GM19397 (cell line): Measurements from ENCODE around the gene CCR7.
"Not testable (repeated sequence)": the region's sequence is repeated elsewhere in the genome, so short reads cannot be mapped to it uniquely, and the experiment has no call there.

ENCODE experiments used
- ATAC-seq: cut with Tn5 transposase; IDR thresholded peaks from one replicate; pipeline ENCODE4 v1.9.1; 2021; ENCODE audit warnings: mild to moderate bottlenecking, moderate library complexity; ENCODE audit not compliant: unreplicated experiment

CCR7 gene

DNA sequence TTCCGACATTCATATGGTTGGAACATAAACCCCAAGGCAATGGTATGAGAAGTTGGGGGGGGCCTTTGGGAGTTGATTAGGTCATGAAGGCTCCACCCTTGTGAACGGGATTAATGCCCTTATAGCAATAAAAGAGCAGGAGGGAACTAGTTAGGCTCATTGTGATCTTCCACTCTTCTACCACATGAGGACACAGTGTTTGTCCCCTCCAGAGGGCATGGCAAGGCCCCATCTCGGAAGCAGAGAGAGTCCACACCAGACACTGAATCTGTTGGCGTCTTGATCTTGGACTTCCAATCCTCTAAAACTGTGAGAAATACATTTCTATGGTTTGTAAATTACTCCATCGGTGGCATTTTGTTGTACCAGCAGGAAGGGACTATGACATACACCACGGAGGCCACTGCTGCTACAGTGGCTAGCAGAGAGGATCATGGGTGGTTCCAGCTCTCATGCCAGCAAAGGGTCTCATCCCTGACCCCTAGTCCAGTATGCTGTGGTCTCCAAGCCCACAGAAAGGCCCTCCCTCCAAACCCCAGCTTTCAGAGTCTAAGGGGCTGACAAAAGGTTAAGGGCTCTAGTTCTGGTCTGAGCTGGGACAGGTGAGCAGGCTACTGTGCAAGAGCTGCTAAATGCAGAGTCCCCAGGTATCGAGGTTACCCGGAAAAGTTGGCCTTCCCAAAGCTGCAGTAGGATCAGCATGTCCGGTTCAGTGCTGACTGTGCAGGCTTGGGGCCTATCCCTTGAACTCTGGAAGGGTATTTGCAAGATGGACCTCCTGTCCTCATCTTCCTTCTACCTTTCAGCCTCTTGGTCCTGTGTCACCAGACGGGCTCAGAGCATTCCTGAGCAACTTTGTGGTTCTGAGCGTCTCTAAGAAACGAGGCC, 12.2 kb downstream of the CCR7 start:
- no peak for ATAC-seq

DNA sequence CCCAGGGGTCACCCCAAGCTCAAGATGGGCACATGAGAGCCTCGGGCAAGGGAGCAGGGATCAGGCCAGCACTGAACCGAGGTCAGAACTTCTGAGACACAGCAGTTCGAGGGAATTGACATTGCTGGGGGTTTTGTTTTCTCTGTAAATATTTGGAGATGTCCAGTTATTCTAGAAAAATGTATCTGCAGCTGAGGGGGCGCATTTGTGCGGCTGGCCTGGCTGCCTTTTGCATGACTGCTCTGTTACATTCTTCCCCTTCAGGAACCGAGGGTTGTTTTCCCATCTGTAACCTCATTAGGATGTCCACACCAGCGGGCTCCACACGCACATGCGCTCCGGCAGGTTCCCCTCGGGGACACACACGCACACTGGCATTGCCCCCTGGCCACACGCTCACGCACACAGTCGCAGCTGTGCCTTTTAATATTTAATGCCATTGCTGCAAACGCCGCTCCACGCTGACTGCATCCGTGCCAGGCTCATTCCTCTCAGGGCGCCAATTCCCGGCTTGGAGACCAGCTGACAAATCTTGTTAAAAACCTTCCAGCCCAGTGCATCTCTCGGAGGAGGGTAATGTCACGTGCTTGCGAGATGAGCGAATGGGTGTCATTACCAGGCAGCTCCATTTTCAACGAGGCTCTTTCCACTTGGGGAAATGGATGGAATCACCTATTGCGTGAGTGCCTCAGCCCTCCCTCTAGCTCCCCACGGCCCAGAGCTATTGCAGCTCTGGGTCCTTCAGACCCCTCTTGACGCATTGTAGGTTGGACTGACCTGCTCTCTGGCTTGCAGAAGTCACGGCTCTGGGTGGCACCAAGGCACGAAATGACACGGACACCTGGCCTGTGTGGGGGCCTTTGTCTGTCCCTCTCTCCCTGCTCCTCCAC, 13.1 kb downstream of the CCR7 start:
- no peak for ATAC-seq

DNA sequence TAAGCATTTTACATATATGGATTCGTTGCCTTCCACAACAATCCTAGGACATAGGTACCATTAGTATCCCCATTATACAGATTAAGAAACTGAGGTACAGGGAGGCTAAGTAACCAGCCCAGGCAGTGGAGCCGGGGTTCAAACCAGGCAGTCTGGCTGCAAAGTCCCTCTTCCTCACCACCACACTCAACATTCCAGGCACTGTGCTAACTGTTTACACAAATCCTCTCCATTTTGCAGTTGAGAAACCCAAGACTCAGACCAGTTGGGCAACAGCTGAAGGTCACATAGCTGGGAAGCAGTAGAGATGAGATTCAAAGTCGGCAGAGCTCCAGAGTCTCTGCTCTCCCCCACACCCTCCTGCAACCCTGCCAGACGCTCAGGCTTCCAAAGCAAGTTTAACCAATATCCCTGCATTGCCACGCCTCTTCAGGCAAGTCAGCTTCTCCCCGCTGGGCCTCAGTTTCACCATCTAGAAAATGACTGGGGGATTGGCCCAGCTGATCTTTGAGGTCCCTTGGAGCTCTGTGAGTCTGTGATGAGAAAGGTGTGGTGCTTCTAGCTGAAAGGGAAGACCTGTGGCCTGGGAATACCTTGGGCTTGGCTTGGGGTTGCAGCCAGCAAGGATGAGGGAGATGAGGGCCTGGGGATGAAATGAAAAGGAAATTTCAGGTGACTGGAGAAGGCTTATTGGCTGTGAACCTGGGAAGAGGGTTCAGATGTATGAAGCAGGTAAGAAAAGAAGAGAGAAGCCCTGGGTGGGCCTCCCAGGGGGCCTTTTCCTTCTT, 14.0 kb downstream of the CCR7 start:
- no peak for ATAC-seq

DNA sequence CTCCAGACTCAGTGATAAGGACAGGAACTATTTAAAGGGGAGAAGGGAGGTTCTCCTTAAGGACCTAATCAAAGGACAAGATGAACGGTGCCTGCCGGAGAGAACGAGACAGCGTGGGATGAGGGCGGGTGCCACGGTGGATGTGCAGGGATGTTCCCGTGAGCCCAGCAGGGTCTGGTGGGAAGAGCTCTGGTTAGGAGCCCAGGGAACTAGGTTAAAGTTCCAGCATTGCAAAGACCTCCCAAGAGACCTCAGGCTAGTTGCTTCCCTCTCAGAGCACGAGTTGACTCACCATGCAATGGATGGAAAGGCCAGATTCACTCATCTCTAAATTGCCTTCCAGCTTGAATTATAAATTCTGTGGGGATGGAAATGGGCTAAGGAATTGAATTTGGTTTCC, 14.7 kb downstream of the CCR7 start:
- no peak for ATAC-seq

DNA sequence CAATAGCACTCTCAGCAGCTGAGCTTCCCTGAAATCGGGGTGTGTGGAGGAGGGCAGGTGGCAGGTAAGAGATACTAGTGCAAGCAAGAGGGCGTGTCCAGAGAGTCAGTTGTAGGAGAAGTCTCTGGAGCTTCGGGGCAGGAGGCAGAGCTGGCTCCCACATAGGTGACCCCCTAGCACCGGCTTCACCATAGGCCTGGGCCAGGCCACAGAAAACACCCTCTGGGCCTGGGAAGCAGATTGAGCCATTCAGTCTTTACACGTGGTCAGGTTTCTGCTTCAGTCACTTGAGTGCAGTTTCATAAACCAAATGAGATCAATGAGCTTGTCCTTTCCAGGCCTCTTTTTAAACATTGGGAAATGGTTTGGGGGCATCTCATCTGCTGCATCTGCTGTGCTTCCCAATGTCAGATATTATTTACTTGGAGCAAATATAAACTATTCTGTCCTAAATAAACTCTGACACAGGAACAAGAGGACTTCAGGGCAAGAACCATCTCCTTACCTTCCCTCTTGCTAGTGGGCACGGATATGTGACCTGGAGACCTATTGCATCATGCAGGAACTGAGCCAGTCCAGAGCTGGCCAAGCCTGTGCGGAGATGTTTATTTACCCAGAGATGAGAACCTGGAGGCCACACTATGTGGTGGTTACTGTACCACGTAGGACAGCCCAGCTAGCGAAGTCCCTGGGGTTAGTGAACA, 16.1 kb downstream of the CCR7 start:
- ATAC-seq = no peak

DNA sequence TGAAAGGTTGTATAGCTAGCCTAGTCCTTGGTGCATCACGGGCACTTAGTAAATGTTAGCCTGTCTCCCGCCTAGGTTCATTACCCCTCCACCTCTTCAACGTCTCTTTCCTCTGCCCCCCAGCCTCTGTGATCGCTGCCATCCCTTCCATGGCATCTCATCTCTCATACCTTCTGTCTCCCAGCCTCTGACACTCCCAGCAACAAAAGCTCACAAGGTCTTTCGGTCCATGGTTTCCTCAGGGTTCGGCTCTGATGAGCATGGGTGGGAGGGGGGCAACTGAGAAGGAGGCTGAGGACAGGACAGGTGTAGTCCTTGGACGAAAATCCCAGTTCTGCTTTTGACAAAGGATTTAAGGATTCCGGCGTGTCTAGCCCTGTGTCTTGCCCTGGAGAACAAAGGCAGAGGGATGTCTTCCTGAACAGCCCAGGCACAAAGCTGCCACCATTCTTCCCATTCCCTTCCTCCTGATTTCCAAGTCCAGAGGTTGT, 16.7 kb downstream of the CCR7 start:
- ATAC-seq = no peak

DNA sequence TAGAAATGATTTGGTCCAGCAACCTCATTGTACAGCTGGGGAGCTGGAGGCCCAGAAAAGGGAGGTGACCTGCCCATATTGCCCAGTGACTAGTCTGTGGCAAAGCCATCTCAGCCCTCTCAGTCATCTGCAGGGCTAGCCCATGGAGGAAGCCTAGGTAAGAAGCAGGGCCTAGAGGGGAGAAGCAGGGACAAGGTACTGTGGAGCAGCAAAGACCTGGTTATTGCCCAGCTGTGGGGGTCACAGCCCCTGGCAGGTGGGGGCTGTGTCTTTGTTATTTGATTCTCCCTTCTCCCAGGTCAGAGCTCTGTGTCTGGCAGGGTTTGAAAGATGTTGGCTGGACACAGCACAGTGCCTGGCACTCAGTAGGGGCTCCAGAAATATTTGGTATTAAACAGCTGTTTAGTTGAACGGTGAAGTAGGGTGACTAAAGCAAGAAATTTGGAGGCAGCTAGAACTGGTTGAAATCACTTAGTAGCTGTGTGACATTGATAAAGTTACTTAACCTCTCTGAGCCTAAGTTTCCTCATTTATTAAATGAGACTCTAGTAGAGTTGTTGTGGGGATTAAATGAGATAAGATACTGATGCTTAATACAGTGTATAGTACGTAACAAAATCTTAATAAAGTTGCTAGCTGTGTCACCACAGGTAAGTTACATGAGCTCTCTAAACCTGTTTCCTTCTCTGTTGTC, 17.3 kb downstream of the CCR7 start:
- no peak for ATAC-seq

DNA sequence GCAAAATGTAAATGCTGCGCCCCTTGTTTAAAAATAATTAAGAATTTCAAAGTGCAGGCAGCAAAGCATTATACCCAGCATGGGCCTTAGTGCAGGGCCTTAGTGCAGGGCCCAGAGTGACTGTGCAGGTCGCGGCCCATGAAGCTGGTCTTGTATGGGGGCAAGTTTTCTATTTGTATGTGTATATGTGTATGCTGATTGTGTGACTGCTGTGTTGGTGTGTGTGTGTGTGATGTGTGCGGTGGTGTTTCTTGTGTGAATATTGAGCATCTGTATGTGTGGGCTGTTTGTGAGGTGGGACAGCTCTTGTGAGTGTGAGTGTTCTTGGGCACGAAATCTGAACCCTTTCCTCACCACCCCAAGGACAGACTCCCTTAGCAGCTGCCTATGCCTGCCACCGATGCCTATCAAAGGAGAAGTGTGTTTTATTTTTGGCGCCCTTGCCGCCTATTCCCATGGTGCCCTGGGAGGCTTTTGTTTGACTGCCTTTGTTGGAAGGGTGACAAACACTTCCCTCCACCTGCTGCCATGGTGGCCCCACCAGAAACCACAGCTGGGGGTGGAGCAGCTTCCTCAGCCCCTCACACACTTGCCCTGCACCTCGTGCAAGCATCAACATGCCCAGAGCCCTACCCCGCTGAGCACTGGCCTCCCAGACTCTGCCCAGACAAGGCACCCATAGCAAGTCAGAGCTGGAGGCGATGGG, 18.0 kb downstream of the CCR7 start:
- ATAC-seq = no peak

DNA sequence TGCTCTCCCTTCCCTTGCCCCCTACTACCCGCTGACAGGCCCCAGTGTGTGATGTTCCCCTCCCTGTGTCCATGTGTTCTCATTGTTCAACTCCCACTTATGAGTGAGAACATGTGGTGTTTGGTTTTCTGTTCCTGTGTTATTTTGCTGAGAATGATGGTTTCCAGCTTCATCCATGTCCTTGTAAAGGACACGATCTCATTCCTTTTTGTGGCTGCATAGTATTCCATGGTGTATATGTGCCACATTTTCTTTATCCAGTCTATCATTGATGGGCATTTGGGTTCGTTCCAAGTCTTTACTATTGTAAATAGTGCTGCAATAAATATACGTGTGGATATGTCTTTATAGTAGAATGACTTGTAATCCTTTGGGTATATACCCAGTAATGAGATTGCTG, 18.8 kb downstream of the CCR7 start:
- ATAC-seq = not testable (repeated sequence)

DNA sequence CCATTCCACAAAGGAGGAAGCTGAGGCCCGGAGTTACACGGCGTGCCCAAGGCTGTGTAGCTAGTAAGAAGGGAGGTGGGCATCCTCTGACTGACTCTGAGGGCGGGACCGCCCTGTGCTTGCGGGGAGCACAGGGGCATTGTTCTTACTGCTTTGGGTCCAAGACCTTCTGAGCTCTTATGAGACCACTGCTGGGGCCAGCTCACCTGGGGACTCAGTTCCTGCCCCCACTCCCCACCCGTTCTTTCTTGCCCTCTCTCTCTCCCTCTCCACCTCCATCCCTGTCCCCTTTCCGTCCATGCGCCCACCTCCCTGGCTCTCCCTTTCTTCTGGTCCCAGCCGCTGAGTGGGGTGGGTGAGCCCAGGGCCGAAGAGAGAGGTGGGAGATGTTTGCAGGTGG, 19.6 kb downstream of the CCR7 start:
- ATAC-seq = no peak

DNA sequence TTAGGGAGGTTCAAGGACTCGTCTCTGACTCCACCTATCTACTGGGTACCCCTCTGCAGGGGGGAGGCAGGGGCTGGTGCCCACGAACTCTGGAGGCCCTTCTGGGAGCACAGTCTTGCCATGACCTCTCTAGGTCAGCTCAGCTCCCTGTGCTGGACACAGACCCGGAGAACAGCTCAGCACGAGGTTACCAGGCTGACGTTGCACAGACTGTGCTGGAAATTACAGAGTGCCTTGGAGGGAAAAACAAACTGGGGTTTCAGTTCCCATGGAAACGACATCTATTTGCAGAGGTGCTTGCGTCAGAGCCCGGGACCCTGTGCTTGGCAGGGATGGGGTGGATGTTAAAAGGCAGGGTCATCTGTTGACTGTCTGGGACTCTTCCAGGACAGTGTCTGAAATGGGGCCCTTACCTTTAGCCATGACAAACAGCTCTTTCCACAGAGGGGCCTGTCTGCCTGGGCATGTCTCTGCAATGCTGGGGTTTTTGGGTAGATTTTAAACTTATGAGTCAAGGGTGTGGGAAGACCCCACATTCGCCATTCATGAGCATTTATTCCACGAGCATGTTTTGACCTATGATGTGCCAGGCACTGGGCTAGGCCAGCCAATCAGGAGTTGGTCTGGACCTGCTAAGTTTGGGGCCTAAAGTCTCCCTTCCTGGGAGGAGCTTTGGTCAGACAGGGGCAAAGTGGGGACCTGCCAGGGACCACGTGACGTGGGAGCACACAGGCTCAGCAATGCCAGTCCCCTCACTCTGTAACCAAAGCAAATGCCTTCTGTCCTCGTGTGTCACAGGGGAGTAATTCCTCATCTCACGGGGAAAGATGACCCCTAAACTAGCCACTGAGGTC, 22.5 kb downstream of the CCR7 start:
- ATAC-seq = no peak

DNA sequence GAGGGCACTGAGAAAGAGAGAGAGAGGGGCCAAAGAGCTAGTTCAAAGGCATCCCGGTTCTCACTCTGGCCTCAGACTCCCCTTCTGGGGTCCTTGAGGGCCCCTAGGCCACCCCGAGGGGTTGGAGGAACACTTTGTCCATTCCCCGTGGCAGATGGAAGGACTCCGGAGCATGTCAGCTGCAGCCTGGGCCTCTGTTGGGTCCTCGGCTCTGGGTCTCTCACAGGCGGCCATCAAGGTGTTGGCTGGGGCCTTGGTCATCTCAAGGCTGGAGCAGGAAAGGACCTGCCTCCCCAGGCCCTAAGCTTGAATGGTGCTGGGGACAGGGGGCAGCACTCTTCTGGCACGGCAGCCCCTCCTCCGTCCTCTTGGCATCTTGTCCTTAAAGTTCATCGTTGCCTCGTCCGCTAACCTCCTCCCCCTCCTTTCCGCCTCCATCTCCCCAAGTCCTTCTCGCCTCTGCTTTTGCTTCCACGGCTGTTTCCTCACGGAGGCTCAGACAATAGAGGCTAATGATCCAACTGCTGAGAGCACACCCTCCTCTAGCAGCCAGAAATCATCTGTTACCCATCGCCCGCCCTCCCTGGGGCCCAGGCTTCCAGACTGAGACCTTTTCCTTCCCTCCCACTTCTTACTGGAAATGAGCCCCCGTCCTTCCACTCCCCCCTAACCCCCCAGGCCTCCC, 23.3 kb downstream of the CCR7 start:
- no peak for ATAC-seq

DNA sequence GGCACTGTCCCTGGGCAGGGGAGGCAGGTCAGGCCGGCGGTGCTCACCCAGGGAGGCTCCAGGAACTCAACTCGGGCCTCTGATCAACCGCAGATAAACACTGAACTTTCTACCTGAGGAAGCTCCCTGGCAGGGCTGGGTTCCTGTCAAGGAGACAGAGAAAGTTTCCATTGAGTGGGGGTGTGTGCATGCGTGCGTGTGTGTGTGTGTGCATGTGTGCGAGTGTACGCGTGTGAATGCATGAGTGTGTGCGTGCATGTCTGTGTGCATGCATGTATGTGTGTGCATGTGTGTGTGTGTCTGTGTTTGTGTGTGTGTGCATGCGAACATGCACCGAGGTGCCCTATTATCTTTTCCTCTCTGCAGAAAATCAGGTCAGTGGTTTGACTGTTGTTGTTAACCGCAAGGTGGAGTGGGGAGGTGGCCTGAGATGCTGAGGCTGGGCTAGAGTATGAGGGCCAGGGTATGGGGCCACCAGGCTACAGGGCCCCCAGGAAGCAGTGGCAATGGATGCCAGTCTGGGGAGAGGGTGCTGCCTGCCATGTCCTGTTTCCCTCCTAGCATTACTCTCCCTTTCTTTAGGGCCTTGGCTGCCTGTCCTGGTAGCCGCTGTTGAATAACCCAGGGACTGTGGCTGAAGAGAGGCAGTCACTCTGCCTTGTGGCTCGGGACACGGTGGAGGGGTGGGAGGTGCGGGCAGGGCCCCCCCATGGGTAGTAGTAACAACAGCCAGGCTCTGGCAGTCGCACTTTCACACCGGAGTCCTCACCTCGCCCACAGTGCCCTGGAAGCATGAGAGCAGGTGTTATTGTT, 24.0 kb downstream of the CCR7 start:
- ATAC-seq = no peak

DNA sequence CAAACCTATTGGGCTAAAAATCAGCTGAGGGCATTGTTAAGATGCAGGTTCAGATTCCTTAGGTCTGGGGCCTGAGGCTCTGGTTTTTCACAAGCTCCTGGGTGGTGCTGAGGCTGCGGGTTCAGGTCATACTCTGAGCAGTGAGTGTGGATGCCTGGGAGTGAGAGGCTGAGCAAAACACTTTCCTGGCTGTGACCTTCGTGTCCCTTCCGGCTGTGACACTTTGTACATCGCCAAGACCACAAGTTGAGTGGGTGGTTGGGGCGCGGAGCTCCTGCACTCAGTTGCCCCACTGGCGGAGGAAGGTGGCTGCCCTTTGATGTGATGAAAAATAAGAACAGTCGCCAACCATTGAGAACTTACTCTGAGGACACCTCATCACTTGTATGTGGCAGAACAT, 24.8 kb downstream of the CCR7 start:
- no peak for ATAC-seq

DNA sequence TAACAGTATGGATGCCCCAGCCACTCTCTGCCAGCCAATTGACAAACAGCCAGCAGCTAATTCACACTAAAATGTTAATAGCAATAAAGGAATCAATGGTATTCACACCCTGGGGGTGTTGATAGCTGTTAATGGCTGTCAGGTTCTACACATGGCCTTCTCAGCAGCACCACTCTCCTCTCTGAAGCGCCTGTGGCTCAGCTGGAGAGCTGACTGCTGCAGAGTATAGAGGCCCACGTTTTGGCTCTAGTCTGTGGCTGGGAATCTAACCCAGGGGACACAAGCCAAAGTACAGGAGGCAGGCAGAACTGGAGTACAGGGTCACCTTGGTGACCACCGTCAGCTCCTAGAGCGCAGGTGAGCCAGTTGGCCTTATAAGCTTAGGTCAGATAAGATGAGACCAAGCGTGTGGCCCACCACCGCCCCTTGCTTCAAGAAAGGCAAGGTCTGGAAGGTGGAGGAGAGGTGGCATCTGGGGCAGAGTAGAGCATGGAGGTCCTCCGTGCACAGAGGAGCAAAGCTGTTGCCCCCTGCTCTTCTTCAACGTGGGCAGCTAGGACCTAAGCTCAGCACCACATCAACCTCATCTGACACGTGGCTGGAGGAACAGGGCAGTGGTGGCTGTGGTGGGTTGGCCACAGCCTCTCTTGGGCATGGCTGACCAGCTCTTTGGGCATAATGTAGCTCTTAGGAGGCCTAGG, 25.4 kb downstream of the CCR7 start:
- no peak for ATAC-seq
